HepG2 (cell line): Measurements from ENCODE around the gene SLC35B2. TPM values are rescaled to one million over a fixed set of nuclear protein-coding genes. Genes with fewer than 3 reads are reported as not detected.
A peak's percentile ranks its signal among the peaks of the same experiment; 100 is the strongest.

Experiments
- SALL2 ChIP-seq: sonication (generic); formaldehyde crosslinking; IDR thresholded peaks from 2 replicates; pipeline ENCODE4 v1.8.1; 2023; ENCODE audit warnings: mild to moderate bottlenecking, missing genetic modification reagents, inconsistent platforms
- TEAD3 ChIP-seq: optimal IDR thresholded peaks from 2 replicates; pipeline ENCODE3; 2016; ENCODE audit warnings: borderline replicate concordance
- ZHX2 ChIP-seq, 2 experiments: sonication (generic) in 1 of 2; formaldehyde crosslinking in 1 of 2; IDR thresholded peaks; 2 replicates each; pipeline versions ENCODE4 v1.6.1 to v1.9.0; 2014 to 2022; ENCODE audit warnings: antibody characterized with exemption in 1 of 2, borderline replicate concordance in 1 of 2, inconsistent platforms in 1 of 2, low read depth in 1 of 2, missing genetic modification reagents in 1 of 2
- ZNF546 ChIP-seq: sonication (generic); formaldehyde crosslinking; conservative IDR thresholded peaks from 2 replicates; pipeline ENCODE4 v1.8.1; 2023; ENCODE audit warnings: mild to moderate bottlenecking, missing genetic modification reagents
- polyA plus RNA-seq, 8 experiments: library from polyadenylated mRNA; depleted of rRNA in 3 of 8; stranded (reverse) in 7 of 8; unstranded in 1 of 8; fragments of >200 nt; fragmentation: Illumina TruSeq in 4 of 8; extraction: Trizol in 4 of 8; gene quantifications; 2 replicates each; pipeline versions ENCODE4 v1.2.1 to v1.2.3, GENCODE V29; 2011 to 2016; ENCODE audit warnings: low read depth in 4 of 8, missing spikeins in 1 of 8, mixed read lengths in 1 of 8; ENCODE audit not compliant: insufficient read depth in 1 of 8
- total RNA-seq, 5 experiments: library from RNA; depleted of rRNA; stranded (reverse); fragments of >200 nt; fragmentation: Illumina TruSeq; extraction: Trizol; gene quantifications; 2 replicates each; pipeline ENCODE4 v1.2.3, GENCODE V29; 2016; ENCODE audit warnings: low read depth in 1 of 5

The SLC35B2 gene
- total and polyA plus RNA-seq, 2 of the 13 experiments (the other 11 are each of a cell fraction or from before 2014, with no cell fraction given) = 61.1 to 148 TPM

- no peak; the same call in none of the 2 replicates for TF ChIP-seq ZNF546 (CRISPR knock-in tag)
- peak; percentile 90; the same call in 1 of the 2 replicates for TF ChIP-seq SALL2 (CRISPR knock-in tag)
- TF ChIP-seq TEAD3 (CRISPR knock-in tag) = no peak
- no peak for TF ChIP-seq ZHX2 (IDR thresholded peaks at IDR 0.05; ENCODE audit: low read depth)
- TF ChIP-seq ZHX2 (CRISPR knock-in tag; IDR thresholded peaks at IDR 0.05; ENCODE audit: borderline replicate concordance) = peak; percentile 19; the same call in 1 of the 2 replicates
These were observed 11.2 kb downstream of the SLC35B2 start (continued) for GRCh38 chr6:44245912-44246662.
